Measurements from ENCODE around the gene DAO. TPM values are rescaled to one million over a fixed set of nuclear protein-coding genes. Genes with fewer than 3 reads are reported as not detected.

DAO gene
- total RNA-seq, 2 donors from 2014 or later, result not detected

DNA sequence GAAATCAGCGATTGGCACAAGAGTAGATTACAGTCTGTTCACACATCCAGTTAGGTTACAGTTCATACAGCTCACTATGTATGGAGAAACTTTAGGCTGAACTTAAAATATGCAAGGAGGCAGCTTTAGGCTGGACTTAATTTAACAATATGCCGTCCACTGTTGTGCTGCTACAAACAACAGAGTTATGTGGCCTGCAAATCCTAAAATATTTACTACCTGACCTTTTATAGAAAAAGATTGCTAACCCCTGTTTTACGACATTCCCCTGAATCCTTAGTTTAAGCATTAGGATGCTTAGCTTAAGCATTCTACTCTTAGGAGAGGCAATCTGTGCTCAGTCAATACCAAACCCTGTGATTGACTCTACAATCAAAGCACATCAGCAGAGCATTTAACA lies 50.9 kb downstream of the DAO start:
- H3K36me3 ChIP-seq, result no peaks in the 10 kb centered on the region
- TF ChIP-seq, protein P1, sequence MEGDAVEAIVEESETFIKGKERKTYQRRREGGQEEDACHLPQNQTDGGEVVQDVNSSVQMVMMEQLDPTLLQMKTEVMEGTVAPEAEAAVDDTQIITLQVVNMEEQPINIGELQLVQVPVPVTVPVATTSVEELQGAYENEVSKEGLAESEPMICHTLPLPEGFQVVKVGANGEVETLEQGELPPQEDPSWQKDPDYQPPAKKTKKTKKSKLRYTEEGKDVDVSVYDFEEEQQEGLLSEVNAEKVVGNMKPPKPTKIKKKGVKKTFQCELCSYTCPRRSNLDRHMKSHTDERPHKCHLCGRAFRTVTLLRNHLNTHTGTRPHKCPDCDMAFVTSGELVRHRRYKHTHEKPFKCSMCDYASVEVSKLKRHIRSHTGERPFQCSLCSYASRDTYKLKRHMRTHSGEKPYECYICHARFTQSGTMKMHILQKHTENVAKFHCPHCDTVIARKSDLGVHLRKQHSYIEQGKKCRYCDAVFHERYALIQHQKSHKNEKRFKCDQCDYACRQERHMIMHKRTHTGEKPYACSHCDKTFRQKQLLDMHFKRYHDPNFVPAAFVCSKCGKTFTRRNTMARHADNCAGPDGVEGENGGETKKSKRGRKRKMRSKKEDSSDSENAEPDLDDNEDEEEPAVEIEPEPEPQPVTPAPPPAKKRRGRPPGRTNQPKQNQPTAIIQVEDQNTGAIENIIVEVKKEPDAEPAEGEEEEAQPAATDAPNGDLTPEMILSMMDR (IDR thresholded peaks at IDR 0.05), result no peak

DNA sequence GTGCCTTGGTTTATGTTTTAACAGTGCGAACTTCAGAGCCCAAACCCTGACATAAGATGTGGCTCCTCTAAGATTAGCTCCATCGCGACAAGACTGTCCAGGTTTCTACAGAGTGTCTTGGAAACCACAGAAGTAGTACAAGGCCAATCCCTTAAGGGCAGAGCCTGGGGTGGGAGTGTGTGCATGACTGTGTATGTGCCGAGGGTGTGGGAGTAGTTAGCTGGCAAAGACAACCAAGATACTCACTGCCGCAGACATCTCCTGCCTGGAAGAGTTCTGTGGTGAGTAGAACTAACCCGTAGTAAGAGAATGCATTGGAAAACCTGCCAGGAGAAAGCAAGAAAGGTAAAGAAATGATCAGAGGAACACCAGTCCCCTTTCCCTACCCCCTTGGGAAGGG lies 54.1 kb downstream of the DAO start:
- Histone ChIP-seq H3K36me3 (no peaks in the 10 kb centered on the region), H3K9me3 (no peaks in the 10 kb centered on the region), H3K4me3 (no peak overlapping the region), H3K27me3 (no peaks in the 10 kb centered on the region), H3K4me1 (no peaks in the 10 kb centered on the region), H3K27ac (no peak overlapping the region)
- DNase-seq (ENCODE audit: low spot score), result no peak
- TF ChIP-seq, protein P1 (IDR thresholded peaks at IDR 0.05), result no peak

More for the DNA sequence above, 50.9 kb downstream of the DAO start:
- Histone ChIP-seq H3K27me3 (no peaks in the 10 kb centered on the region), H3K27ac (no peak overlapping the region), H3K4me3 (no peak overlapping the region), H3K4me1 (no peaks in the 10 kb centered on the region), H3K9me3 (no peaks in the 10 kb centered on the region)
- DNase-seq (ENCODE audit: low spot score), result no peak

DNA sequence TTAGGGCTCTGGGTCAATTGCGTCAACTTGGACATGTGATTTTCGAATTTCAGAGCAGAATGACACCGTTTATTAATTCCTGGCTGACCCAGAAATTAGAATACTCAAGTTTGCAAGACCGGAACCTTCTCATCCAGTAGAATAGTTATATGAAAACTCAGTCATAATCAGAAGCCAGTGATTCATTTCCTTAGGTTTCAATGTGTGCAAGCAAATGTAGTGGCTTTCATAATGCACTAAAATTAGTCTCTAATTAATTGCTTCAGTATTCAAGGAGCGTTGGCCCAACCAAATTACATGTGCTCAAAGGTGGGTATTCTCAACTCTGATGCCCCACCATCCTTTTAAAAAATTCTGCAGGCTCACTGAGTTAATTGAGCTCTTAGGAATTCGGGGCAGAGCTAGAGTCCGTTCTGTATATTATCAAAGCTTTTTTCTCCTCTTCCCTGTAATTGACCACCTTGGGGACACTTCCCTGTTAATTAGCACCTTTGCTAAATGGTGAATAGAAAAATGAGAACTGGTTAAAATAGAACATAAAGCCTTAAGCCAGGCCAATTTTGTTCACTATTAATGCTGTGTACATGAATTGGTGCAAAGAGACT lies 55.4 kb downstream of the DAO start:
- no peak overlapping the region for H3K4me3 ChIP-seq
- TF ChIP-seq, protein P1 (IDR thresholded peaks at IDR 0.05), result no peak
- no peaks in the 10 kb centered on the region for H3K27me3 ChIP-seq
- H3K36me3 ChIP-seq, result no peaks in the 10 kb centered on the region
- H3K4me1 ChIP-seq, result no peaks in the 10 kb centered on the region
- no peak for DNase-seq (ENCODE audit: low spot score)
- H3K9me3 ChIP-seq, result no peaks in the 10 kb centered on the region
- H3K27ac ChIP-seq, result no peak overlapping the region

DNA sequence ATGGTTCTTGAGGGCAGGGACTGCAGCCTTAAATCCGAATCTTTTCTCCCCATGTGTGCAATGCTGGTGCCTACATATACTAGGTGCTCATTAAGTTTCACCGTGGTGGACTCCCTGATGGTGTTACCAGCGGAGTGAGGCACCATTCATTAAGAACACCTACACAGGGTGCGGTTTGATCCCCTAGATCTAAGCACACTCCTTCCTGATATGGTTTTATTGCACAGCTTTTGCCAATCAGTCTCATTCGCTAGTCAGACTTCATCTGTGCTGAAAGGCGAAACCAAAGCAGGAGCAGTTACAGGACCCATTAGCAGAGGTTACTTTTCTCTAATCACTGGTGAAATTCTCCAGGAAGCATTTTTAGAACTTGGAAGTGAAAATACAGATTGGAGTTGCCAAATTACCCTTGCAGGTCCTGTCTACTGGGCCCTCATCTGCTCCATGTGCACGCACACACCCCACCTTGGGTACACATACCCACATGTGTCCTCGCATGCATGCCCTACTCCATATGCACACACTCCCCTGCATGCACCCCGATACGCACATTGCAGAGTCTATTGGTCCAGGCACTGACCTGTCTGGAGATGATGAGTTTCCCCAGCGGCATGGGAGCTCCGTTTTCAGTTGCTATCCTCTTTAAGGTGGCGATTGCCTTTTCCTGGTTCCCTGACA lies 58.5 kb downstream of the DAO start:
- H3K27ac ChIP-seq, result no peak overlapping the region
- TF ChIP-seq, protein P1 (IDR thresholded peaks at IDR 0.05), result no peak
- no peaks in the 10 kb centered on the region for H3K36me3 ChIP-seq
- no peaks in the 10 kb centered on the region for H3K4me1 ChIP-seq
- no peaks in the 10 kb centered on the region for H3K27me3 ChIP-seq
- H3K9me3 ChIP-seq, result no peaks in the 10 kb centered on the region
- no peak for DNase-seq (ENCODE audit: low spot score)
- H3K4me3 ChIP-seq, result no peak overlapping the region

DNA sequence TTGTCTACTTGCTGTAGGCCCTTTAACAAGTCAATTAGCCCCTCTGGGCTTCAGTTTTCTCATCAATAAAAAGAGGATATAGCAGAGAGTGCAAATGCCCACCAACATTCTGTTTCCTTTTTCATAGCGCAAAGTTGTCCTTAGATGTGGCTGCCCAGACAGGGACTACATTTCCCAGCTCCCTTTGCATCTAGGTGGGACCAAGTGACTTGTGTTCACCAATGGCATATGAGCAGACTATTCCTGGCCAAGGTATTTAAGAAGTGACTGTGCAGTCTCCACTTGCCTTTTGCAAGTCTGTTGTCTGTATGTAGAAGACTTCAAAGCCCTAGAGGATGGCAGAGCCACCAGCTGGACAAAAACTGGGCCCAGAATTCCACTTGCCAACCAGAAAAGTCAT lies 59.7 kb downstream of the DAO start:
- DNase-seq (ENCODE audit: low spot score), result no peak
- Histone ChIP-seq H3K4me1 (no peaks in the 10 kb centered on the region), H3K4me3 (no peak overlapping the region), H3K36me3 (no peaks in the 10 kb centered on the region), H3K9me3 (no peaks in the 10 kb centered on the region), H3K27ac (no peak overlapping the region), H3K27me3 (no peaks in the 10 kb centered on the region)
- TF ChIP-seq, protein P1 (IDR thresholded peaks at IDR 0.05), result no peak

All from right atrium auricular region (tissue), 2 donors.